ENCODE measurements around the gene LRP8.

LRP8 gene

DNA sequence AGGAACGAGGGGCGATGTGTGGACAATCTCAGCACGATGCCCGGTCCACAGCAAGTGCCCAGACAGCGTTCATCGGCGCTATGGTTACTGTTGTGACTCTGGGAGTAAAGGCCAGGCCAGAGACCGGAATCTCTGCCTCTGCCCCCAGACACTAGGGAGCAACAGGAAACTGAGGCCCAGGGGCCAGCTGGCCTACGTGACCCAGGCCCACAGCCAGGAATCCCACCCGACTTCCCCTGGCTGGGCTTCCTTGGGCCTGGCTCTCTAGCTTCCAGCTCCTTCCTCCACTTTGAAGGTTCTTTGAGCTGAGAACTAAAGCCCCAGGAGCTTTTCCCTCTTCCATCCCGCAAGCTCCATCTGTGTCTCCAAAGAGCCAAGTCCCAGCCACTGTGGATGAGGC lies 4.6 kb downstream of the LRP8 start:
- H3K4me3 ChIP-seq (ENCODE audit: low read depth, low read length), result no peak overlapping the region
- TF ChIP-seq, protein P1, sequence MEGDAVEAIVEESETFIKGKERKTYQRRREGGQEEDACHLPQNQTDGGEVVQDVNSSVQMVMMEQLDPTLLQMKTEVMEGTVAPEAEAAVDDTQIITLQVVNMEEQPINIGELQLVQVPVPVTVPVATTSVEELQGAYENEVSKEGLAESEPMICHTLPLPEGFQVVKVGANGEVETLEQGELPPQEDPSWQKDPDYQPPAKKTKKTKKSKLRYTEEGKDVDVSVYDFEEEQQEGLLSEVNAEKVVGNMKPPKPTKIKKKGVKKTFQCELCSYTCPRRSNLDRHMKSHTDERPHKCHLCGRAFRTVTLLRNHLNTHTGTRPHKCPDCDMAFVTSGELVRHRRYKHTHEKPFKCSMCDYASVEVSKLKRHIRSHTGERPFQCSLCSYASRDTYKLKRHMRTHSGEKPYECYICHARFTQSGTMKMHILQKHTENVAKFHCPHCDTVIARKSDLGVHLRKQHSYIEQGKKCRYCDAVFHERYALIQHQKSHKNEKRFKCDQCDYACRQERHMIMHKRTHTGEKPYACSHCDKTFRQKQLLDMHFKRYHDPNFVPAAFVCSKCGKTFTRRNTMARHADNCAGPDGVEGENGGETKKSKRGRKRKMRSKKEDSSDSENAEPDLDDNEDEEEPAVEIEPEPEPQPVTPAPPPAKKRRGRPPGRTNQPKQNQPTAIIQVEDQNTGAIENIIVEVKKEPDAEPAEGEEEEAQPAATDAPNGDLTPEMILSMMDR (IDR thresholded peaks at IDR 0.05; ENCODE audit: low read depth, low read length), result no peak
- TF ChIP-seq MYC (IDR thresholded peaks at IDR 0.05; ENCODE audit: low read depth, low read length) (no peak), POLR2A (IDR thresholded peaks at IDR 0.05; ENCODE audit: extremely low read depth, insufficient read length) (no peak)
- TF ChIP-seq, protein P2, sequence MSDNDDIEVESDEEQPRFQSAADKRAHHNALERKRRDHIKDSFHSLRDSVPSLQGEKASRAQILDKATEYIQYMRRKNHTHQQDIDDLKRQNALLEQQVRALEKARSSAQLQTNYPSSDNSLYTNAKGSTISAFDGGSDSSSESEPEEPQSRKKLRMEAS (IDR thresholded peaks at IDR 0.05; ENCODE audit: low read depth, low read length), result no peak
- no peak for DNase-seq (ENCODE audit: low read depth)

DNA sequence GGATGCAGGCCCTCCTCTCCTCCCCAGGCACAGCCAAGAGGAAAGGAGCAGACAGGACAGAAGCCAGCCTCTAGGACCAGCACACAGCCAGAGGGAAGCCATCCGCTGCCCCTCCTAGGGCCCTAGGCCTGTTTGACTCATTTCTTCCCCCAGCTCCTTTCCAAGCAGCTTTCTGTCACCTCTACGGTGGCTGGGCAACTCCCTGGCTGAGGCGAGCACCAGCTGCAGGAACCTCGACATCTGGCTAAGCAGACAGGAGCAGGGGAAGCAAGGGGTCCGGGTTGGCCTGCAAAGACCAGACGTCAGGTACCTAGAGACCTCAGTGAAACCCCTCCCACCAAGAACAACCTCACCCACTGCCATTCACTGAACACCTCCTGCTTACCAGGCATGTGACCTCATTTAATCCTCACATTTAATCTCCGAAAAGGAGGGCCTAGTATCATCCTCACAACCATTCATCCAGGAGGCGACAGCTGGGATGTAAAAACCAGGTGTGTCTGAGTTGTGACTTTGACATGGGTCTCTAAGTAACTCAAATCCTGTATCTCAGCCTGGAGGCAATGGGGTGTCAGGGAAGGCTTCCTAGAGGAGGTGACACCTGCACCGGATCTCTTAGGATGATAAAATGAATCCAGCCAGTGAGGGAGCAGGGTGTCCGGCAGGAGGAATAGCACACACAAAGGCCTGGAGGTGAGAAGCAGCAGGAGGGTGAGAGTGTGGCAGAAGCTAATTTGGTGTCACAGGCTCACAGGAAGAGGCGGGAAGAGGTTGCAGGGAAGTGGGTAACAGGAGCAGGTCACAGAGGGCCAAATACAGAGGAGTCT lies 5.9 kb downstream of the LRP8 start:
- DNase-seq (ENCODE audit: low read depth), result no peak
- no peak overlapping the region for H3K4me3 ChIP-seq (ENCODE audit: low read depth, low read length)
- TF ChIP-seq, protein P1 (IDR thresholded peaks at IDR 0.05; ENCODE audit: low read depth, low read length), result no peak
- TF ChIP-seq, protein P2 (IDR thresholded peaks at IDR 0.05; ENCODE audit: low read depth, low read length), result no peak

DNA sequence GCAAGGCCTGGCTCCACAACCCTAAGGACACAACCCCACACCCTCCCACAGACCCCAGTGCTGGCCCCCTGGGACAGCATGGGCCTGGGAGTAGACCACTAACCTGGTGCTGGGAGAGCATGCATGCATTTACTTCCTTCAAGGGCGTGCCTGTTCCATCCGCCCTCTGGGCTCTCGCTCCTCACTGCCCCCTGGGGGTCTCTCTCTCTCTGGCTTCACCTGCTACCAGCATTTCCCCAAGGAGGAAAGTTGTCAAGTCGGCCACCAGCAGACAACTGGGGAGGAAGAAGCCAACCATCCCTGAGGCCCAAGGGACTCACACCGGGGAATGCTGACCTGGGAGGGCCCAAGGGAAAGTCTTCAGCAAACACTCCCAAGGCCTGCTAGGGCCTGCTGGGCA lies 6.5 kb downstream of the LRP8 start:
- H3K4me3 ChIP-seq (ENCODE audit: low read depth, low read length), result no peak overlapping the region
- TF ChIP-seq, protein P1 (IDR thresholded peaks at IDR 0.05; ENCODE audit: low read depth, low read length), result peak; percentile 50
- TF ChIP-seq MYC (IDR thresholded peaks at IDR 0.05; ENCODE audit: low read depth, low read length) (no peak), POLR2A (IDR thresholded peaks at IDR 0.05; ENCODE audit: extremely low read depth, insufficient read length) (no peak)
- TF ChIP-seq, protein P2 (IDR thresholded peaks at IDR 0.05; ENCODE audit: low read depth, low read length), result no peak
- peak; percentile 51 for DNase-seq (ENCODE audit: low read depth)

DNA sequence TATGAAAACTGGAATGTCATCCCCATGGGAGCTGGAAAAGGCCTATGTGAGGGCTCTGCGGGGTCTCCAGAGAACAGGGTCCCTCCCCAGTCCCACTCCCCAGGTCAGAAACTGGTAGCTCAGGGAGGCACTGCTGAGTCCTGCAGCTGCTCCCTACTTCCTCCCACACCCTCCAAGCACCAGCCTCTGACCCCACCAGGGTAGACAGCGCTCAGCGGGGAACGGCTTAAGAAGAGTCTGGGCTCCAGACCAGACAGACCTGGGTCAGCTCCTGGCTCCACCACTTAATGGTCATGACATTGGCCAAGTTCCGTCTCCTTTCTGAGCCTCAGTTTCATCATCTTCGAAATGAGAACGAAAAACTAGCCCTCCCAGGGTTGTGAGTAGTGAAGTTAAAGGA lies 7.2 kb downstream of the LRP8 start:
- DNase-seq (ENCODE audit: low read depth), result no peak
- no peak overlapping the region for H3K4me3 ChIP-seq (ENCODE audit: low read depth, low read length)
- TF ChIP-seq, protein P1 (IDR thresholded peaks at IDR 0.05; ENCODE audit: low read depth, low read length), result no peak
- TF ChIP-seq POLR2A (IDR thresholded peaks at IDR 0.05; ENCODE audit: extremely low read depth, insufficient read length) (no peak), MYC (IDR thresholded peaks at IDR 0.05; ENCODE audit: low read depth, low read length) (no peak)
- TF ChIP-seq, protein P2 (IDR thresholded peaks at IDR 0.05; ENCODE audit: low read depth, low read length), result no peak

DNA sequence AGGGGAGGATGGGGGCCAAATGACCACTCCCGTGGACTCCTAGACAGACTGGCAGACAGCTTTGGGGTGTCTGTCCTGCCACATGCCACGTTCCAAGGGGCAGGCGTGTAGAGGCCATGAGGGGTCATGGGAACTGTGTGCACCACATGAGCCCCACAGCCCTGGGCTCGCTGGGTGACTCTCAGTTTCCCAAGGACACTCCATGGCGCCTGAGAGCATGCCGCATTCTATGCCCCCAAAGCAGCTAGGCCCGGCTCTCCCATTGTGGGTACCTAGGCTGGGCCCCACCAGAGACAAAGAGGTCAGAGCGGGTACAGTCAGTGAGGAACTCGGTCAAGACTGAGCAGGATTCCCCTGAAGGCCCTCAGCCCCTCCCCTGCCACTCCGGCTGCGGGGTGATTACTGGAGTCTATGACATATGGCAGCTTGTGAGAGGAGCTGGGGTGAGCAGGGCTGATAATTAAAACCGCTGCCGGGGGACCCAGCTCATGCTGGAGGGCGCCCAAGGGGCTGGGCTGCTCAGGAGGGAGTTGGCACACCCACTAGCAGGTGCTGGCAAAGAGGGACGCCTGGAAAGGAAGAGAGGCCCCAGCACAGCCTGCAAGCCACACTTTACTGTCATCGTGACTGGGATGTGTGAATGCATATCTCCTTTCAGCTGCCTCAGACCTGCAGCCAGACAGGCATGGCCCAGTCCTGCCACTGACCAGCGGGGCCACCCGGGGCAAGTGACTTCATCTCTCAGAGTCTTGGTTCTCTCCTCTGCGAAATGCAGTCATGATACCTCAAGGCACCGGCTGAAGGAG lies 8.4 kb downstream of the LRP8 start:
- DNase-seq (ENCODE audit: low read depth), result no peak
- no peak overlapping the region for H3K4me3 ChIP-seq (ENCODE audit: low read depth, low read length)
- TF ChIP-seq, protein P1 (IDR thresholded peaks at IDR 0.05; ENCODE audit: low read depth, low read length), result no peak
- TF ChIP-seq MYC (IDR thresholded peaks at IDR 0.05; ENCODE audit: low read depth, low read length) (no peak), POLR2A (IDR thresholded peaks at IDR 0.05; ENCODE audit: extremely low read depth, insufficient read length) (no peak)
- TF ChIP-seq, protein P2 (IDR thresholded peaks at IDR 0.05; ENCODE audit: low read depth, low read length), result no peak
